IMR-90 (cell line): ENCODE measurements around the gene C12orf57. TPM values are rescaled to one million over a fixed set of nuclear protein-coding genes. Genes with fewer than 3 reads are reported as not detected.
"Not testable (repeated sequence)": the region's sequence is repeated elsewhere in the genome, so short reads cannot be mapped to it uniquely, and the experiment has no call there.

Experiments used
- ATAC-seq: fragments of 200-7000 bp; cut with Tn5 transposase; 2 replicates; pipeline ENCODE4 v1.9.1; 2020; ENCODE audit warnings: low read depth, mild to moderate bottlenecking, moderate library complexity
- BruUV-seq: library from RNA; stranded (reverse); fragments of 400-500 nt; replicated peaks from 2 replicates; lab custom pipeline; 2021; lab: Mats Ljungman, UMichigan
- CTCF ChIA-PET: fragments of 300-600 bp; formaldehyde crosslinking; extraction: SDS; loops from one replicate; lab custom pipeline; 2021; ENCODE audit warnings: antibody characterized with exemption; lab: Yijun Ruan, JAX
- POLR2A ChIA-PET: fragments of 300-600 bp; sonication (Branson Sonifier 250); formaldehyde crosslinking; loops from one replicate; lab custom pipeline; 2022; ENCODE audit warnings: antibody characterized with exemption; ENCODE audit not compliant: unreplicated experiment; lab: Charles Lee
- DNase-seq: peaks from one replicate; pipeline ENCODE4 v3.0.0; 2013
- H2AFZ ChIP-seq: replicated peaks from 2 replicates; pipeline ENCODE3; 2013; ENCODE audit warnings: low read length, mild to moderate bottlenecking; ENCODE audit not compliant: poor library complexity
- H2AK5ac ChIP-seq: 2 replicates; pipeline ENCODE4 v1.6.1; 2013; ENCODE audit warnings: low read depth, low read length, inconsistent platforms
- H2AK9ac ChIP-seq: replicated peaks from 2 replicates; pipeline ENCODE3; 2013; ENCODE audit warnings: mild to moderate bottlenecking, low read depth, low read length, moderate library complexity; ENCODE audit not compliant: poor library complexity
- H2BK120ac ChIP-seq: 2 replicates; pipeline ENCODE4 v1.6.1; 2013; ENCODE audit warnings: low read depth, low read length, inconsistent platforms
- H2BK15ac ChIP-seq: 3 replicates; pipeline ENCODE4 v1.6.1; 2013; ENCODE audit warnings: low read depth, low read length, inconsistent platforms
- H2BK20ac ChIP-seq: 2 replicates; pipeline ENCODE4 v1.6.1; 2013; ENCODE audit warnings: low read depth, mild to moderate bottlenecking, inconsistent platforms, low read length, moderate library complexity
- H2BK5ac ChIP-seq: 2 replicates; pipeline ENCODE4 v1.6.1; 2013; ENCODE audit warnings: mild to moderate bottlenecking, low read depth, low read length, inconsistent platforms; ENCODE audit not compliant: poor library complexity, severe bottlenecking
- H3K14ac ChIP-seq: replicated peaks from 2 replicates; pipeline ENCODE4 v1.6.1; 2013; ENCODE audit warnings: low read depth, low read length, inconsistent platforms
- H3K18ac ChIP-seq: 2 replicates; pipeline ENCODE4 v1.6.1; 2013; ENCODE audit warnings: low read depth, low read length, control low read depth
- H3K23ac ChIP-seq: 2 replicates; pipeline ENCODE4 v1.6.1; 2013; ENCODE audit warnings: low read depth, low read length, inconsistent platforms
- H3K27ac ChIP-seq: 2 replicates; pipeline ENCODE4 v1.5.1; 2013; ENCODE audit warnings: mild to moderate bottlenecking, control low read depth, low read length; ENCODE audit not compliant: insufficient read depth
- H3K27me3 ChIP-seq: 2 replicates; pipeline ENCODE4 v1.6.1; 2013; ENCODE audit warnings: low read length; ENCODE audit not compliant: control insufficient read depth, insufficient read depth
- H3K36me3 ChIP-seq: 2 replicates; pipeline ENCODE4 v1.6.1; 2013; ENCODE audit warnings: low read length, mixed read lengths; ENCODE audit not compliant: control insufficient read depth, insufficient read depth
- H3K4ac ChIP-seq: 2 replicates; pipeline ENCODE4 v1.6.1; 2013; ENCODE audit warnings: low read depth, low read length, inconsistent platforms
- H3K4me1 ChIP-seq: 2 replicates; pipeline ENCODE4 v1.6.1; 2013; ENCODE audit warnings: low read length, mixed read lengths; ENCODE audit not compliant: control insufficient read depth, insufficient read depth
- H3K4me2 ChIP-seq: 2 replicates; pipeline ENCODE4 v1.6.1; 2013; ENCODE audit warnings: low read depth, mild to moderate bottlenecking, control low read depth, low read length, moderate library complexity
- H3K4me3 ChIP-seq: 2 replicates; pipeline ENCODE4 v1.5.1; 2013; ENCODE audit warnings: low read depth, mild to moderate bottlenecking, control low read depth, low read length, moderate library complexity; ENCODE audit not compliant: insufficient read depth
- H3K56ac ChIP-seq: 2 replicates; pipeline ENCODE4 v1.6.1; 2013; ENCODE audit warnings: low read length, inconsistent platforms; ENCODE audit not compliant: insufficient read depth; ENCODE audit errors: extremely low read depth
- H3K79me1 ChIP-seq, 2 experiments: 2 replicates each; pipeline ENCODE4 v1.6.1; 2013; ENCODE audit warnings: low read length in 2 of 2, inconsistent platforms in 1 of 2, low read depth in 1 of 2
- H3K9ac ChIP-seq: 2 replicates; pipeline ENCODE4 v1.6.1; 2013; ENCODE audit warnings: low read depth, low read length, control low read depth
- H3K9me1 ChIP-seq: 2 replicates; pipeline ENCODE4 v1.6.1; 2013; ENCODE audit warnings: low read length, inconsistent platforms; ENCODE audit not compliant: insufficient read depth
- H3K9me3 ChIP-seq: 2 replicates; pipeline ENCODE4 v1.6.1; 2013; ENCODE audit warnings: low read length; ENCODE audit not compliant: control insufficient read depth, insufficient read depth
- H4K20me1 ChIP-seq: 2 replicates; pipeline ENCODE4 v1.6.1; 2013; ENCODE audit warnings: low read length, inconsistent platforms; ENCODE audit not compliant: insufficient read depth
- H4K5ac ChIP-seq: 2 replicates; pipeline ENCODE4 v1.6.1; 2013; ENCODE audit warnings: mild to moderate bottlenecking, low read depth, low read length, control low read depth
- H4K8ac ChIP-seq, 2 experiments: 2 replicates each; pipeline ENCODE4 v1.6.1; 2013; ENCODE audit warnings: low read depth in 2 of 2, low read length in 2 of 2, control low read depth in 1 of 2, inconsistent platforms in 1 of 2
- H4K91ac ChIP-seq: 2 replicates; pipeline ENCODE4 v1.6.1; 2013; ENCODE audit warnings: low read depth, low read length, inconsistent platforms; ENCODE audit not compliant: insufficient read depth
- whole genome bisulfite sequencing, 2 experiments: methylation state at CpG; one replicate each; pipeline versions ENCODE4 v1.1.5 to v1.1.7; 2013; ENCODE audit warnings: missing lambda C conversion rate in 2 of 2; ENCODE audit not compliant: insufficient read length in 1 of 2; ENCODE audit errors: extremely low coverage in 2 of 2; 5-methylcytosine and 5-hydroxymethylcytosine counted together
- dilution Hi-C: fragments of 300-500 bp; cut with HindIII; formaldehyde crosslinking; loops from one replicate; pipeline ENCODE4 v1.14.3; 2018; ENCODE audit warnings: low sequenced_read_pairs; ENCODE audit not compliant: unreplicated experiment
- in situ Hi-C: fragments of 300-500 bp; cut with MboI; formaldehyde crosslinking; loops from 3 replicates; pipeline ENCODE4 v1.14.3; 2019; ENCODE audit warnings: low sequenced_read_pairs, inconsistent platforms, mixed read lengths
- intact Hi-C: fragments of 100-400 bp; cut with micrococcal nuclease; formaldehyde crosslinking; loops from 2 replicates; pipeline ENCODE4 v1.10.0; 2022
- polyA plus RNA-seq, 3 experiments: library from polyadenylated mRNA; depleted of rRNA; stranded (reverse); fragments of >200 nt; gene quantifications; 2 replicates each; pipeline ENCODE4 v1.2.3, GENCODE V29; 2012; ENCODE audit warnings: low replicate concordance in 1 of 3
- total RNA-seq: library from RNA; depleted of rRNA; stranded (reverse); fragments of >200 nt; gene quantifications from 2 replicates; pipeline ENCODE4 v1.2.3, GENCODE V29; 2012

The C12orf57 gene
- total and polyA plus RNA-seq, 2 of the 4 experiments (the other 2 are of a cell fraction), result 238 to 530 TPM

GRCh38 chr12:6908141-6908540 lies 35.7 kb upstream of the C12orf57 start:
- H3K36me3 ChIP-seq, H4K20me1 ChIP-seq, H3K56ac ChIP-seq, H3K4me1 ChIP-seq, H3K14ac ChIP-seq, BruUV-seq, POLR2A ChIA-PET, dilution Hi-C loops, H2BK120ac ChIP-seq, H3K9ac ChIP-seq, H4K8ac ChIP-seq, H2AFZ ChIP-seq, H3K9me3 ChIP-seq, H3K23ac ChIP-seq, H2AK5ac ChIP-seq, H3K4me3 ChIP-seq, H2BK20ac ChIP-seq, H4K5ac ChIP-seq, H3K9me1 ChIP-seq, H2AK9ac ChIP-seq, H3K4me2 ChIP-seq, intact Hi-C loops, H3K79me1 ChIP-seq, ATAC-seq, H4K91ac ChIP-seq, H2BK5ac ChIP-seq, DNase-seq, H2BK15ac ChIP-seq, in situ Hi-C loops, H3K18ac ChIP-seq, H3K27ac ChIP-seq, H3K27me3 ChIP-seq, H3K4ac ChIP-seq: not testable (repeated sequence)
- CTCF ChIA-PET, result interaction anchor here (1.8 kb wide), 1 partner anchor 17 kb away, joined by 5 read pairs; no protein-coding TSS in a partner anchor
- WGBS, 2 experiments, result no CpG with 5 or more reads among the region's 11 CpGs
